ENCODE results near the gene CDC26. TPM values are rescaled to one million over a fixed set of nuclear protein-coding genes. Genes with fewer than 3 reads are reported as not detected.

Gene CDC26
- 10 to 100 TPM in 11 of 12 donors, not detected in 1; 18.2 to 29.3 (median 22.3) TPM for polyA plus RNA-seq (ENCODE audit: insufficient read length in 12 of 12)
- long read RNA-seq, donor 1, transcript CDC26-201 (4 exons, 872 nt) = major isoform, 31 of 74 reads
- long read RNA-seq, donor 1, partial matches to known transcripts = 43 of 74 reads
- long read RNA-seq, donor 1, other reads (novel, unspliced or antisense) = 0 of 74 reads
- long read RNA-seq, donor 2, transcript CDC26-201 (4 exons, 872 nt) = major isoform, 29 of 34 reads
- long read RNA-seq, donor 2, partial matches to known transcripts = 5 of 34 reads
- long read RNA-seq, donor 2, other reads (novel, unspliced or antisense) = 0 of 34 reads
- long read RNA-seq, donor 3, transcript CDC26-201 (4 exons, 872 nt) = major isoform, 6 of 6 reads
- long read RNA-seq, donor 3, partial matches to known transcripts = 0 of 6 reads
- long read RNA-seq, donor 3, other reads (novel, unspliced or antisense) = 0 of 6 reads
- long read RNA-seq, donor 4, transcript CDC26-201 (4 exons, 872 nt) = major isoform, 5 of 5 reads
- long read RNA-seq, donor 4, partial matches to known transcripts = 0 of 5 reads
- long read RNA-seq, donor 4, other reads (novel, unspliced or antisense) = 0 of 5 reads
- long read RNA-seq, donor 5 = 0 reads
- long read RNA-seq, donor 6, transcript CDC26-201 (4 exons, 872 nt) = major isoform, 15 of 15 reads
- long read RNA-seq, donor 6, partial matches to known transcripts = 0 of 15 reads
- long read RNA-seq, donor 6, other reads (novel, unspliced or antisense) = 0 of 15 reads
- long read RNA-seq, donor 7, transcript CDC26-201 (4 exons, 872 nt) = major isoform, 12 of 12 reads
- long read RNA-seq, donor 7, partial matches to known transcripts = 0 of 12 reads
- long read RNA-seq, donor 7, other reads (novel, unspliced or antisense) = 0 of 12 reads
- long read RNA-seq, donor 8, transcript CDC26-201 (4 exons, 872 nt) = major isoform, 25 of 25 reads
- long read RNA-seq, donor 8, partial matches to known transcripts = 0 of 25 reads
- long read RNA-seq, donor 8, other reads (novel, unspliced or antisense) = 0 of 25 reads
- long read RNA-seq, donor 9, transcript CDC26-201 (4 exons, 872 nt) = major isoform, 22 of 22 reads
- long read RNA-seq, donor 9, partial matches to known transcripts = 0 of 22 reads
- long read RNA-seq, donor 9, other reads (novel, unspliced or antisense) = 0 of 22 reads
- long read RNA-seq, donor 10, transcript CDC26-201 (4 exons, 872 nt) = major isoform, 21 of 30 reads
- long read RNA-seq, donor 10, partial matches to known transcripts = 9 of 30 reads
- long read RNA-seq, donor 10, other reads (novel, unspliced or antisense) = 0 of 30 reads
- long read RNA-seq, donor 11, transcript CDC26-201 (4 exons, 872 nt) = major isoform, 47 of 47 reads
- long read RNA-seq, donor 11, partial matches to known transcripts = 0 of 47 reads
- long read RNA-seq, donor 11, other reads (novel, unspliced or antisense) = 0 of 47 reads

GRCh38 chr9:113275157-113276131, at the start of gene CDC26, which contains the start of gene PRPF4:
CDC26 (minus strand) TSS chr9:113275572; CDS start chr9:113272507, 3,065 bp downstream.
PRPF4 (plus strand) TSS chr9:113275658; CDS start chr9:113275744, 86 bp downstream.
- peak; percentile 98 for DNase-seq

- no peak for DNase-seq
Measured at GRCh38 chr9:113322671-113323070, 47.3 kb upstream of the CDC26 start.

GRCh38 chr9:113320051-113320450, 44.7 kb upstream of the CDC26 start:
- no peak for DNase-seq

- no peak for DNase-seq
Measured at GRCh38 chr9:113319054-113319453, 43.7 kb upstream of the CDC26 start.

- DNase-seq = no peak
Measured at GRCh38 chr9:113317777-113318176, 42.4 kb upstream of the CDC26 start.

GRCh38 chr9:113316030-113316429, 40.7 kb upstream of the CDC26 start:
- DNase-seq = no peak

GRCh38 chr9:113315231-113315630, 39.9 kb upstream of the CDC26 start:
- DNase-seq = no peak

GRCh38 chr9:113313261-113313660, 37.9 kb upstream of the CDC26 start:
- DNase-seq = no peak

- no peak for DNase-seq
Measured at GRCh38 chr9:113311961-113312360, 36.6 kb upstream of the CDC26 start.

- DNase-seq = no peak
Measured at GRCh38 chr9:113310538-113310937, 35.2 kb upstream of the CDC26 start.

GRCh38 chr9:113309204-113309813, 33.9 kb upstream of the CDC26 start:
- DNase-seq = peak; percentile 29

- no peak for DNase-seq
Measured at GRCh38 chr9:113307396-113307975, 32.1 kb upstream of the CDC26 start.

- no peak for DNase-seq
Measured at GRCh38 chr9:113306566-113306965, 31.2 kb upstream of the CDC26 start.

- no peak for DNase-seq
Measured at GRCh38 chr9:113302792-113303418, 27.5 kb upstream of the CDC26 start, which contains the start of gene RNF183. RNF183 (minus strand) TSS chr9:113303376; CDS start chr9:113298184, 5,192 bp downstream.

- no peak for DNase-seq
Measured at GRCh38 chr9:113301548-113301947, 26.2 kb upstream of the CDC26 start.

- DNase-seq = peak; percentile 31
Measured at GRCh38 chr9:113299800-113300292, 24.5 kb upstream of the CDC26 start.

- no peak for DNase-seq
Measured at GRCh38 chr9:113298924-113299770, 23.8 kb upstream of the CDC26 start.

Data from muscle of arm (tissue), 14 donors.